Mucosa of descending colon (tissue), 3 donors: ENCODE measurements around the gene INSR. TPM values are rescaled to one million over a fixed set of nuclear protein-coding genes. Genes with fewer than 3 reads are reported as not detected.

Experiments used
- ATAC-seq: fragments of 200-7000 bp; cut with Tn5 transposase; one replicate; pipeline ENCODE4 v1.9.1; 2020; ENCODE audit warnings: mild to moderate bottlenecking, moderate library complexity
- DNase-seq, 3 donors: peaks; one replicate each; pipeline ENCODE4 v3.0.0-alpha.2; 2020
- H3K36me3 ChIP-seq: fragments of 200-600 bp; one replicate; pipeline ENCODE4 v1.8.0; 2021; ENCODE audit warnings: low read depth, mild to moderate bottlenecking
- H3K4me1 ChIP-seq: fragments of 200-600 bp; one replicate; pipeline ENCODE4 v1.8.0; 2021; ENCODE audit warnings: low read depth, mild to moderate bottlenecking
- H3K4me3 ChIP-seq: fragments of 200-600 bp; one replicate; pipeline ENCODE4 v1.8.0; 2021; ENCODE audit warnings: mild to moderate bottlenecking
- H3K9me3 ChIP-seq: fragments of 200-600 bp; one replicate; pipeline ENCODE4 v1.8.0; 2021; ENCODE audit warnings: mild to moderate bottlenecking
- CTCF ChIP-seq: fragments of 200-600 bp; IDR thresholded peaks from one replicate; pipeline ENCODE4 v1.8.0; 2022; ENCODE audit warnings: antibody characterized with exemption, mild to moderate bottlenecking
- intact Hi-C, 2 donors: fragments of 100-400 bp; cut with DNase I in 1 of 2; cut with micrococcal nuclease in 1 of 2; formaldehyde crosslinking; loops; one replicate each; pipeline versions ENCODE4 v1.11.0 to v1.11.1; 2022; cut with DNase I, micrococcal nuclease
- total RNA-seq, 3 donors: library from RNA; stranded (reverse); fragmentation: NEBNext Ultra II Directional in 2 of 3; extraction: Animal tissue kit (Norgen Biotek cat#: 25700) in 2 of 3; gene quantifications; one replicate each; pipeline versions ENCODE4 v1.2.1 to v1.2.4, GENCODE V29; 2021 to 2023
- donor health status: DM: no; HTN: no; CAD: no; lungs with moderate emphysema.
- donor health status: DM: no; HTN: no; CAD: no.
- donor health status: DM: no; HTN: yes; CAD: no.

The INSR gene
- total RNA-seq, 3 donors from 2014 or later, result 74.9 to 109 (median 91.2) TPM

- no peaks in the 10 kb centered on the region for H3K4me1 ChIP-seq
- TF ChIP-seq CTCF, result no peak
- no peaks in the 10 kb centered on the region for H3K9me3 ChIP-seq
- no peaks in the 10 kb centered on the region for H3K36me3 ChIP-seq
- H3K4me3 ChIP-seq, result no peak overlapping the region
- DNase-seq (no peak), ATAC-seq (no peak)
- intact Hi-C loops, result no loop called here
Measured at GRCh38 chr19:7120499-7120898, 173.7 kb downstream of the INSR start.

GRCh38 chr19:7119582-7119981, 174.6 kb downstream of the INSR start:
- Histone ChIP-seq H3K36me3 (no peaks in the 10 kb centered on the region), H3K9me3 (no peaks in the 10 kb centered on the region), H3K4me1 (no peaks in the 10 kb centered on the region), H3K4me3 (no peak overlapping the region)
- no peak for ATAC-seq
- intact Hi-C loops, result no loop called here
- TF ChIP-seq CTCF, result no peak
- no peak for DNase-seq

GRCh38 chr19:7117248-7117647, 177.0 kb downstream of the INSR start:
- H3K36me3 ChIP-seq, result no peaks in the 10 kb centered on the region
- no peak for TF ChIP-seq CTCF
- intact Hi-C loops, result no loop called here
- ATAC-seq, result no peak
- H3K4me1 ChIP-seq, result no peaks in the 10 kb centered on the region
- no peak overlapping the region for H3K4me3 ChIP-seq
- DNase-seq, result no peak
- H3K9me3 ChIP-seq, result no peaks in the 10 kb centered on the region

GRCh38 chr19:7115721-7116120, 178.5 kb downstream of the INSR start:
- Histone ChIP-seq H3K9me3 (no peaks in the 10 kb centered on the region), H3K4me1 (no peaks in the 10 kb centered on the region), H3K36me3 (no peaks in the 10 kb centered on the region), H3K4me3 (no peak overlapping the region)
- TF ChIP-seq CTCF, result no peak
- DNase-seq, result no peak
- ATAC-seq, result no peak
- intact Hi-C loops, result no loop called here

- DNase-seq (no peak), ATAC-seq (no peak)
- intact Hi-C loops, result no loop called here
- Histone ChIP-seq H3K4me3 (no peak overlapping the region), H3K4me1 (no peaks in the 10 kb centered on the region), H3K36me3 (no peaks in the 10 kb centered on the region), H3K9me3 (no peaks in the 10 kb centered on the region)
- no peak for TF ChIP-seq CTCF
Measured at GRCh38 chr19:7113233-7113632, 181.0 kb downstream of the INSR start.

GRCh38 chr19:7112675-7113074, 181.5 kb downstream of the INSR start:
- intact Hi-C loops, result no loop called here
- TF ChIP-seq CTCF, result no peak
- DNase-seq, result no peak
- Histone ChIP-seq H3K4me1 (no peaks in the 10 kb centered on the region), H3K4me3 (no peak overlapping the region), H3K9me3 (no peaks in the 10 kb centered on the region), H3K36me3 (no peaks in the 10 kb centered on the region)
- ATAC-seq, result no peak
